ENCODE data around the gene CDH23.

- TF ChIP-seq CTCF (conservative IDR thresholded peaks at IDR 0.05) (no peak), EZH2 (IDR thresholded peaks at IDR 0.05; ENCODE audit: low read depth) (no peak)
Measured at GRCh38 chr10:71857934-71858890, 461.5 kb downstream of the CDH23 start.
